Lower leg skin (tissue), 3 donors: ENCODE results near the gene ABL2.

ENCODE experiments used
- CTCF ChIP-seq, 3 donors: fragments of 450-650 bp; IDR thresholded peaks; one replicate each; pipeline ENCODE4 v1.5.1; 2016; ENCODE audit warnings: antibody characterized with exemption in 3 of 3, mild to moderate bottlenecking in 3 of 3, moderate library complexity in 2 of 3
- POLR2A ChIP-seq, 2 donors: fragments of 450-650 bp; IDR thresholded peaks; one replicate each; pipeline ENCODE4 v1.6.1; 2016 to 2017; ENCODE audit warnings: antibody characterized with exemption in 2 of 2, mild to moderate bottlenecking in 1 of 2, moderate library complexity in 1 of 2

GRCh38 chr1:179226738-179227137 lies 2.7 kb downstream of the ABL2 start:
- TF ChIP-seq CTCF (IDR thresholded peaks at IDR 0.05) (no peak), POLR2A (IDR thresholded peaks at IDR 0.05) (no peak)
